Astrocyte (in vitro differentiated cells and primary cell): ENCODE data around the gene BLOC1S3.

Source experiments
- EZH2 ChIP-seq: IDR thresholded peaks from 2 replicates; pipeline ENCODE4 v1.6.1; 2012; ENCODE audit warnings: mild to moderate bottlenecking, low read length, inconsistent platforms; ENCODE audit not compliant: insufficient read depth
- TF ChIP-seq, protein P1 (sequence below): IDR thresholded peaks from 2 replicates; pipeline ENCODE4 v1.5.1; 2011; ENCODE audit warnings: low read depth, mild to moderate bottlenecking, inconsistent platforms, low read length, moderate library complexity; ENCODE audit not compliant: insufficient read depth

DNA sequence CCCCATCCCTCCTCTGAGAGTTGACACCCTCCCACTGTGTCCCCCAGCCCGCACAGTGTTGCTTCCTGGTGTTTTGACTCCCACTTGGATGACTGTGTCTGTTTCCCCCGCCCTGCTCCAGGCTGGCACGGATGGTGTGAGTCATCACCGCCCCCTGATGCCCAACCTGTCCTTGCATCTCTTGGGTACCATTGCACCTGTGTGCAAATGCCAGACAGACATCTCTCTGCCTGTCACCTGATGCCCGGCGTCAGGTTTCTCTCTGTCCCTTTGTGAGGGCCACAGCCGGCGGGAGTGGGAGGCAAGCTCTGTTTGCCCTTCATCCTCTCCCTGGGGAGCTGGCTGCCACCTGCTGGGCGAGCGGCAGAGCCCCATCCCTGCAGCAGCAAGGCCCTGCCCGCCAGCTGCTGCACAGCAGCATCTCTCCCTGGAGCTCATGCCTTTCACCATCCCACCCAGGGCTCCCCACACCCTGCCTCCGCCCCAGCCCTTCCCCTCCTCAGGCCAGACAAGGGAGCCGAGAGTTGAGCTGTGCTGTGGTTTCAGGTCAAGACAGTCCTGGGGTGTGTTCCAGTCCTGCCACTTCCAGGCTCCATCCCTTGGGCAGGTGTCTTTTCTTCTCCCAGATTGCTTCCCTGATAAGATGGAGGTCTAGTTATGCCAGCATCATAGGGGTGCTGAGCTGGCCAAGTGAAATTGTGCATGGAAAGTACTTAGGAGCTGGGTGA lies 47.5 kb upstream of the BLOC1S3 start:
- TF ChIP-seq, protein P1, sequence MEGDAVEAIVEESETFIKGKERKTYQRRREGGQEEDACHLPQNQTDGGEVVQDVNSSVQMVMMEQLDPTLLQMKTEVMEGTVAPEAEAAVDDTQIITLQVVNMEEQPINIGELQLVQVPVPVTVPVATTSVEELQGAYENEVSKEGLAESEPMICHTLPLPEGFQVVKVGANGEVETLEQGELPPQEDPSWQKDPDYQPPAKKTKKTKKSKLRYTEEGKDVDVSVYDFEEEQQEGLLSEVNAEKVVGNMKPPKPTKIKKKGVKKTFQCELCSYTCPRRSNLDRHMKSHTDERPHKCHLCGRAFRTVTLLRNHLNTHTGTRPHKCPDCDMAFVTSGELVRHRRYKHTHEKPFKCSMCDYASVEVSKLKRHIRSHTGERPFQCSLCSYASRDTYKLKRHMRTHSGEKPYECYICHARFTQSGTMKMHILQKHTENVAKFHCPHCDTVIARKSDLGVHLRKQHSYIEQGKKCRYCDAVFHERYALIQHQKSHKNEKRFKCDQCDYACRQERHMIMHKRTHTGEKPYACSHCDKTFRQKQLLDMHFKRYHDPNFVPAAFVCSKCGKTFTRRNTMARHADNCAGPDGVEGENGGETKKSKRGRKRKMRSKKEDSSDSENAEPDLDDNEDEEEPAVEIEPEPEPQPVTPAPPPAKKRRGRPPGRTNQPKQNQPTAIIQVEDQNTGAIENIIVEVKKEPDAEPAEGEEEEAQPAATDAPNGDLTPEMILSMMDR = no peak
- TF ChIP-seq EZH2 = no peak
